ENCODE data around the gene KANK4.
"Not testable (repeated sequence)": the region's sequence is repeated elsewhere in the genome, so short reads cannot be mapped to it uniquely, and the experiment has no call there.

Gene KANK4

GRCh38 chr1:62234688-62235087 is 84.5 kb downstream of the KANK4 start:
- DNase-seq, result no peak

GRCh38 chr1:62233926-62234450 is 85.2 kb downstream of the KANK4 start:
- DNase-seq, result no peak

- no peak for DNase-seq
These were observed 86.4 kb downstream of the KANK4 start for GRCh38 chr1:62232871-62233278.

GRCh38 chr1:62230718-62231117 is 88.5 kb downstream of the KANK4 start:
- no peak for DNase-seq

GRCh38 chr1:62229932-62230331 is 89.3 kb downstream of the KANK4 start:
- no peak for DNase-seq

- DNase-seq, result no peak
These were observed 89.8 kb downstream of the KANK4 start for GRCh38 chr1:62229468-62229867.

GRCh38 chr1:62228883-62229187 is 90.4 kb downstream of the KANK4 start:
- no peak for DNase-seq

- no peak for DNase-seq
These were observed 90.9 kb downstream of the KANK4 start for GRCh38 chr1:62228136-62228882.

- no peak for DNase-seq
These were observed 91.7 kb downstream of the KANK4 start for GRCh38 chr1:62227496-62227895.

- no peak for DNase-seq
These were observed 95.1 kb downstream of the KANK4 start for GRCh38 chr1:62224182-62224581.

- no peak for DNase-seq
These were observed 96.9 kb downstream of the KANK4 start for GRCh38 chr1:62222321-62222720.

- DNase-seq, result no peak
These were observed 98.1 kb downstream of the KANK4 start for GRCh38 chr1:62221171-62221570.

- DNase-seq, result not testable (repeated sequence)
These were observed 98.8 kb downstream of the KANK4 start for GRCh38 chr1:62220456-62220855.

- no peak for DNase-seq
These were observed 100.6 kb downstream of the KANK4 start for GRCh38 chr1:62218604-62219003.

- DNase-seq, result no peak
These were observed 105.9 kb downstream of the KANK4 start for GRCh38 chr1:62213075-62213914.

- DNase-seq, result no peak
These were observed 106.8 kb downstream of the KANK4 start for GRCh38 chr1:62212411-62212810.

- no peak for DNase-seq
These were observed 108.3 kb downstream of the KANK4 start for GRCh38 chr1:62210960-62211359.

- DNase-seq, result no peak
These were observed 109.2 kb downstream of the KANK4 start for GRCh38 chr1:62209931-62210595.

GRCh38 chr1:62208970-62209369 is 110.3 kb downstream of the KANK4 start:
- DNase-seq, result no peak

GRCh38 chr1:62208087-62208486 is 111.1 kb downstream of the KANK4 start:
- DNase-seq, result no peak

- no peak for DNase-seq
These were observed 112.0 kb downstream of the KANK4 start for GRCh38 chr1:62207187-62207586.

GRCh38 chr1:62198781-62199125 is 120.5 kb downstream of the KANK4 start:
- no peak for DNase-seq

- no peak for DNase-seq
These were observed 121.0 kb downstream of the KANK4 start for GRCh38 chr1:62198069-62198780.
